ENCODE results near the gene PROM1.

- TF ChIP-seq CTCF (IDR thresholded peaks at IDR 0.05; ENCODE audit: borderline replicate concordance, extremely low read depth, low read length, poor library complexity, severe bottlenecking) (peak; percentile 89), EZH2 (IDR thresholded peaks at IDR 0.05; ENCODE audit: borderline replicate concordance, low read depth, low read length, severe bottlenecking) (no peak)
Observed at GRCh38 chr4:16026160-16026761, 57.6 kb downstream of the PROM1 start.

Measured in DND-41 (cell line).